ENCODE measurements around the gene CIROP. TPM values are rescaled to one million over a fixed set of nuclear protein-coding genes. Genes with fewer than 3 reads are reported as not detected.

The CIROP gene
- total and polyA plus RNA-seq, 9 of the 15 experiments (the other 6 are each of a cell fraction or from before 2014, with no cell fraction given), result not detected

- Histone ChIP-seq H3K4me3 (no peak overlapping the region), H3K27me3 (ENCODE audit: control insufficient read depth in 2 of 2, insufficient read depth in 2 of 2, low read length in 2 of 2) (peaks cover 0 to 8% of the 10 kb centered on the region in 2 experiments; a peak in 3 of 5 replicates), H3K9me3 (replicated peaks; ENCODE audit: control insufficient read depth, insufficient read depth, low read depth, low read length) (no peaks in the 10 kb centered on the region), H2AFZ (ENCODE audit: low read depth, low read length) (peak overlapping the region; percentile 33; the same call in 1 of the 2 replicates), H3K79me2 (ENCODE audit: control insufficient read depth, insufficient read depth, low read length) (no peaks in the 10 kb centered on the region), H4K20me1 (replicated peaks; ENCODE audit: control insufficient read depth, insufficient read depth, low read length) (peaks cover 3% of the 10 kb centered on the region; the same call in 1 of the 2 replicates), H3K9me1 (ENCODE audit: control insufficient read depth, insufficient read depth, low read length) (no peaks in the 10 kb centered on the region), H3K4me1 (replicated peaks in 1 of 2; ENCODE audit: control insufficient read depth in 2 of 2, insufficient read depth in 2 of 2, low read length in 2 of 2) (peaks cover 51 to 56% of the 10 kb centered on the region in 2 experiments), H3K36me3 (ENCODE audit: control insufficient read depth, insufficient read depth, low read length) (no peaks in the 10 kb centered on the region), H3K27ac (ENCODE audit: extremely low read depth, low read depth, low read length) (no peak overlapping the region), H3K4me2 (ENCODE audit: insufficient read depth, low read length) (peak overlapping the region; percentile 51; the same call in 1 of the 2 replicates), H3K9ac (ENCODE audit: insufficient read depth in 1 of 2, low read depth in 2 of 2, low read length in 2 of 2) (peak overlapping the region in 1 of 2 experiments; percentile 2; a peak in 1 of 4 replicates)
- WGBS (ENCODE audit: insufficient coverage, low coverage, missing lambda C conversion rate), result 60% methylated on average over 15 of the region's 16 CpGs
- intact Hi-C loops (cut with micrococcal nuclease) (loop anchor here (1.0 to 5.0 kb wide), 5 partner anchors 27 to 443 kb away; partner anchors contain the start of gene PPP1R3E), in situ Hi-C loops (cut with MboI) (loop anchor here (5.0 kb wide), 1 partner anchor 68 kb away; no protein-coding TSS in a partner anchor)
- ChIA-PET CTCF (ENCODE audit: low intra/inter-chr PET ratio) (interaction anchor here (0.6 to 7.4 kb wide), 17 partner anchors 10 to 266 kb away, joined by 3 to 310 read pairs (median 5); partner anchors contain the start of genes PABPN1, PPP1R3E and SLC7A8), POLR2A (interaction anchor here (0.9 to 1.5 kb wide), 7 partner anchors 18 to 260 kb away, joined by 3 to 9 read pairs (median 4); no protein-coding TSS in a partner anchor)
- no TSS peak for BruUV-seq (replicated peaks)
- FAIRE-seq (no peak), DNase-seq (ENCODE audit: extremely low read depth in 1 of 4, low spot score in 3 of 4) (no peak), ATAC-seq (no peak)
- TF ChIP-seq FOXA3 (CRISPR knock-in tag; conservative IDR thresholded peaks at IDR 0.05 in 1 of 2, IDR thresholded peaks at IDR 0.05 in 1 of 2), result no peak
- TF ChIP-seq ZFX (CRISPR knock-in tag; IDR thresholded peaks at IDR 0.05), result 0 out of 2 replicates have a peak, but pooled peaks have one; percentile 28
- 0 out of 2 replicates have a peak, but pooled peaks have one; percentile 13 for TF ChIP-seq ZNF121 (CRISPR knock-in tag; conservative IDR thresholded peaks at IDR 0.05)
These were observed 14.9 kb upstream of the CIROP start for GRCh38 chr14:23119363-23120327.

Measured in K562 (cell line).